Immature natural killer cell (primary cell): ENCODE results near the gene OTOGL. TPM values are rescaled to one million over a fixed set of nuclear protein-coding genes. Genes with fewer than 3 reads are reported as not detected.

Experiments used
- DNase-seq, 3 donors: peaks; one replicate each; pipeline ENCODE4 v3.0.0; 2022; ENCODE audit warnings: mixed read lengths in 1 of 3
- H3K27ac Mint-ChIP-seq, 6 donors: one replicate each; pipeline ENCODE4 v1.8.0; 2020; ENCODE audit warnings: mixed read lengths in 6 of 6, mild to moderate bottlenecking in 5 of 6, inconsistent platforms in 4 of 6, moderate library complexity in 3 of 6
- H3K27me3 Mint-ChIP-seq, 3 donors: one replicate each; pipeline ENCODE4 v1.8.0; 2020 to 2021; ENCODE audit warnings: low read depth in 3 of 3, mild to moderate bottlenecking in 3 of 3, mixed read lengths in 3 of 3, moderate library complexity in 3 of 3, inconsistent platforms in 1 of 3
- H3K36me3 Mint-ChIP-seq, 3 donors: one replicate each; pipeline ENCODE4 v1.8.0; 2020; ENCODE audit warnings: mixed read lengths in 3 of 3, inconsistent platforms in 2 of 3, mild to moderate bottlenecking in 2 of 3
- H3K4me1 Mint-ChIP-seq, 2 donors: one replicate each; pipeline ENCODE4 v1.8.0; 2020; ENCODE audit warnings: inconsistent platforms in 2 of 2, mild to moderate bottlenecking in 2 of 2, mixed read lengths in 2 of 2, moderate library complexity in 1 of 2
- H3K4me3 Mint-ChIP-seq, 5 donors: one replicate each; pipeline ENCODE4 v1.8.0; 2020; ENCODE audit warnings: mild to moderate bottlenecking in 5 of 5, mixed read lengths in 5 of 5, inconsistent platforms in 3 of 5, moderate library complexity in 3 of 5
- H3K9me3 Mint-ChIP-seq, 6 donors: one replicate each; pipeline ENCODE4 v1.8.0; 2020; ENCODE audit warnings: mild to moderate bottlenecking in 6 of 6, mixed read lengths in 6 of 6, inconsistent platforms in 4 of 6, moderate library complexity in 3 of 6
- polyA plus RNA-seq, 3 donors: library from polyadenylated mRNA; unstranded; fragments of 300-500 nt; fragmentation: Illumina TruSeq; gene quantifications; one replicate each; pipeline ENCODE4 v1.2.3, GENCODE V29; 2021

The OTOGL gene
- polyA plus RNA-seq, 3 donors from 2014 or later, result not detected

- Mint-ChIP-seq H3K9me3 (peaks cover 8 to 12% (median 10%) of the 10 kb centered on the region in 6 donors), H3K27me3 (peaks cover 0 to 3% (median 0%) of the 10 kb centered on the region in 3 donors), H3K36me3 (peaks cover 4 to 8% (median 7%) of the 10 kb centered on the region in 3 donors), H3K27ac (no peak overlapping the region), H3K4me1 (peaks cover 20 to 24% of the 10 kb centered on the region in 2 donors), H3K4me3 (no peak overlapping the region)
- DNase-seq, result no peak
These were observed 11.7 kb upstream of the OTOGL start for GRCh38 chr12:80087486-80088213.

GRCh38 chr12:80100591-80100990 lies 1.3 kb downstream of the OTOGL start:
- H3K27ac Mint-ChIP-seq, result no peak overlapping the region
- no peaks in the 10 kb centered on the region for H3K9me3 Mint-ChIP-seq
- no peak overlapping the region for H3K4me3 Mint-ChIP-seq
- no peaks in the 10 kb centered on the region for H3K4me1 Mint-ChIP-seq
- H3K27me3 Mint-ChIP-seq, result peaks cover 0 to 3% (median 0%) of the 10 kb centered on the region in 3 donors
- no peak for DNase-seq
- H3K36me3 Mint-ChIP-seq, result no peaks in the 10 kb centered on the region

GRCh38 chr12:80101126-80101525 lies 1.8 kb downstream of the OTOGL start:
- H3K27me3 Mint-ChIP-seq, result peaks cover 0 to 5% (median 0%) of the 10 kb centered on the region in 3 donors
- DNase-seq, result no peak
- H3K9me3 Mint-ChIP-seq, result no peaks in the 10 kb centered on the region
- H3K4me1 Mint-ChIP-seq, result no peaks in the 10 kb centered on the region
- H3K36me3 Mint-ChIP-seq, result no peaks in the 10 kb centered on the region
- no peak overlapping the region for H3K4me3 Mint-ChIP-seq
- H3K27ac Mint-ChIP-seq, result no peak overlapping the region

GRCh38 chr12:80107221-80107620 lies 7.9 kb downstream of the OTOGL start:
- H3K27me3 Mint-ChIP-seq, result peaks cover 0 to 6% (median 0%) of the 10 kb centered on the region in 3 donors
- no peak overlapping the region for H3K27ac Mint-ChIP-seq
- H3K4me1 Mint-ChIP-seq, result no peaks in the 10 kb centered on the region
- H3K9me3 Mint-ChIP-seq, result no peaks in the 10 kb centered on the region
- H3K4me3 Mint-ChIP-seq, result no peak overlapping the region
- DNase-seq, result no peak
- H3K36me3 Mint-ChIP-seq, result peaks cover 0 to 7% (median 3%) of the 10 kb centered on the region in 3 donors

GRCh38 chr12:80116735-80117134 lies 17.4 kb downstream of the OTOGL start:
- no peak for DNase-seq
- Mint-ChIP-seq H3K4me3 (no peak overlapping the region), H3K4me1 (no peaks in the 10 kb centered on the region), H3K27me3 (peaks cover 0 to 10% (median 4%) of the 10 kb centered on the region in 3 donors), H3K9me3 (peaks cover 6 to 16% (median 7%) of the 10 kb centered on the region in 6 donors), H3K36me3 (peaks cover 6 to 27% (median 11%) of the 10 kb centered on the region in 3 donors), H3K27ac (no peak overlapping the region)

- peaks cover under 1 to 10% (median 4%) of the 10 kb centered on the region in 6 donors for H3K9me3 Mint-ChIP-seq
- H3K27me3 Mint-ChIP-seq, result peaks cover 0 to 5% (median 3%) of the 10 kb centered on the region in 3 donors
- H3K36me3 Mint-ChIP-seq, result peaks cover 4 to 12% (median 5%) of the 10 kb centered on the region in 3 donors
- H3K4me1 Mint-ChIP-seq, result no peaks in the 10 kb centered on the region
- DNase-seq, result no peak
- no peak overlapping the region for H3K27ac Mint-ChIP-seq
- no peak overlapping the region for H3K4me3 Mint-ChIP-seq
These were observed 19.4 kb downstream of the OTOGL start for GRCh38 chr12:80118565-80119324.

GRCh38 chr12:80120994-80121393 lies 21.7 kb downstream of the OTOGL start:
- no peak for DNase-seq
- Mint-ChIP-seq H3K27me3 (peaks cover 0 to 4% (median 4%) of the 10 kb centered on the region in 3 donors), H3K9me3 (no peaks in the 10 kb centered on the region), H3K4me3 (no peak overlapping the region), H3K4me1 (no peaks in the 10 kb centered on the region), H3K27ac (no peak overlapping the region), H3K36me3 (peaks cover 0 to 3% (median 0%) of the 10 kb centered on the region in 3 donors)

- no peak overlapping the region for H3K4me3 Mint-ChIP-seq
- peaks cover 0 to 4% (median 4%) of the 10 kb centered on the region in 3 donors for H3K27me3 Mint-ChIP-seq
- no peak for DNase-seq
These were observed 22.3 kb downstream of the OTOGL start for GRCh38 chr12:80121661-80122060.

GRCh38 chr12:80129895-80130530 lies 30.7 kb downstream of the OTOGL start:
- Mint-ChIP-seq H3K4me3 (no peak overlapping the region), H3K27ac (no peak overlapping the region), H3K36me3 (peaks cover 0 to 11% (median 4%) of the 10 kb centered on the region in 3 donors), H3K9me3 (peaks cover 0 to 13% (median under 1%) of the 10 kb centered on the region in 6 donors), H3K4me1 (peaks cover 3 to 17% of the 10 kb centered on the region in 2 donors), H3K27me3 (peaks cover 5 to 7% (median 5%) of the 10 kb centered on the region in 3 donors)
- DNase-seq, result no peak

More at GRCh38 chr12:80121661-80122060, 22.3 kb downstream of the OTOGL start:
- H3K36me3 Mint-ChIP-seq, result peaks cover 0 to 3% (median 0%) of the 10 kb centered on the region in 3 donors
- no peaks in the 10 kb centered on the region for H3K4me1 Mint-ChIP-seq
- H3K9me3 Mint-ChIP-seq, result no peaks in the 10 kb centered on the region
- peak overlapping the region in 1 of 6 donors; percentile 81 for H3K27ac Mint-ChIP-seq

- DNase-seq, result no peak
- H3K9me3 Mint-ChIP-seq, result no peaks in the 10 kb centered on the region
- H3K4me3 Mint-ChIP-seq, result no peak overlapping the region
- peaks cover 3 to 9% (median 8%) of the 10 kb centered on the region in 3 donors for H3K27me3 Mint-ChIP-seq
- peaks cover 0 to 6% (median 0%) of the 10 kb centered on the region in 3 donors for H3K36me3 Mint-ChIP-seq
- peak overlapping the region in 1 of 6 donors; percentile 4 for H3K27ac Mint-ChIP-seq
- peaks cover 0 to 3% of the 10 kb centered on the region in 2 donors for H3K4me1 Mint-ChIP-seq
These were observed 36.3 kb downstream of the OTOGL start for GRCh38 chr12:80135624-80136023.

- H3K27me3 Mint-ChIP-seq, result peaks cover 0 to 15% (median 6%) of the 10 kb centered on the region in 3 donors
- peaks cover 0 to 9% (median 0%) of the 10 kb centered on the region in 3 donors for H3K36me3 Mint-ChIP-seq
- no peak overlapping the region for H3K27ac Mint-ChIP-seq
- H3K4me1 Mint-ChIP-seq, result no peaks in the 10 kb centered on the region
- no peak for DNase-seq
- H3K9me3 Mint-ChIP-seq, result no peaks in the 10 kb centered on the region
- no peak overlapping the region for H3K4me3 Mint-ChIP-seq
These were observed 40.7 kb downstream of the OTOGL start for GRCh38 chr12:80140005-80140404.

GRCh38 chr12:80142640-80143039 lies 43.3 kb downstream of the OTOGL start:
- H3K4me3 Mint-ChIP-seq, result no peak overlapping the region
- no peaks in the 10 kb centered on the region for H3K9me3 Mint-ChIP-seq

GRCh38 chr12:80143537-80143936 lies 44.2 kb downstream of the OTOGL start:
- no peak for DNase-seq
- Mint-ChIP-seq H3K27me3 (peaks cover 0 to 11% (median 0%) of the 10 kb centered on the region in 3 donors), H3K27ac (no peak overlapping the region), H3K4me3 (no peak overlapping the region), H3K9me3 (peaks cover 0 to 3% (median 0%) of the 10 kb centered on the region in 6 donors), H3K36me3 (peaks cover 0 to 5% (median 0%) of the 10 kb centered on the region in 3 donors), H3K4me1 (no peaks in the 10 kb centered on the region)

More at GRCh38 chr12:80142640-80143039, 43.3 kb downstream of the OTOGL start:
- H3K27ac Mint-ChIP-seq, result no peak overlapping the region
- no peaks in the 10 kb centered on the region for H3K4me1 Mint-ChIP-seq
- H3K36me3 Mint-ChIP-seq, result peaks cover 0 to 3% (median 0%) of the 10 kb centered on the region in 3 donors
- no peak for DNase-seq
- H3K27me3 Mint-ChIP-seq, result peaks cover 0 to 11% (median 0%) of the 10 kb centered on the region in 3 donors
